Epithelial cell of proximal tubule (primary cell): ENCODE measurements around the gene SEPHS1. TPM values are rescaled to one million over a fixed set of nuclear protein-coding genes. Genes with fewer than 3 reads are reported as not detected.

ENCODE experiments used
- DNase-seq: peaks from one replicate; pipeline ENCODE4 v3.0.0-alpha.2; 2011; ENCODE audit warnings: low read depth
- H3K4me3 ChIP-seq: 2 replicates; pipeline ENCODE4 v1.5.1; 2011; ENCODE audit warnings: low read depth, mild to moderate bottlenecking, low read length
- total RNA-seq: library from RNA; depleted of rRNA; stranded (reverse); fragments of >200 nt; gene quantifications from 2 replicates; pipeline ENCODE4 v1.2.3, GENCODE V29; 2015
- TF ChIP-seq, protein P1 (sequence below): conservative IDR thresholded peaks from 2 replicates; pipeline ENCODE4 v1.5.1; 2012; ENCODE audit warnings: low read depth, mild to moderate bottlenecking, low read length

Gene SEPHS1
- total RNA-seq, 1 donor from 2014 or later = 38.2 TPM

DNA sequence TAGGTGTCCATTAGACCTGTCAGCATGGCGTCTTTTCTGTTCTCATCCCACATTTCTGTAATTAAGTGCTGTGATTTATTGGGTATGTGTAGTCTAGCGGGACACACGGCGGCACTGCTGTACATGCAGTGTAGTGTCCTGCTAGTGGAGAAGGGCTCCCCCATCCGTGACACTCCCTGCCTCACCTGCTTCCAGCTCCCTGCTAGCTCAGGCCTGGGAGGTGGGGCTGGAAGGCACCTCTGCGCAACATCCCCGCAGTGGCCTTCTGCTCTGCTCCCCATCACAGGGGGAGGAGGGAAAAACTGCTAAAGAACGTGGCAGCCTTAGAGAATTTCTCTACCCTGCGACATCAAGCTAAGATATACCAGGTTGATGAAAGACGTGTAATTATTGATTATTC lies 19.5 kb downstream of the SEPHS1 start:
- TF ChIP-seq, protein P1, sequence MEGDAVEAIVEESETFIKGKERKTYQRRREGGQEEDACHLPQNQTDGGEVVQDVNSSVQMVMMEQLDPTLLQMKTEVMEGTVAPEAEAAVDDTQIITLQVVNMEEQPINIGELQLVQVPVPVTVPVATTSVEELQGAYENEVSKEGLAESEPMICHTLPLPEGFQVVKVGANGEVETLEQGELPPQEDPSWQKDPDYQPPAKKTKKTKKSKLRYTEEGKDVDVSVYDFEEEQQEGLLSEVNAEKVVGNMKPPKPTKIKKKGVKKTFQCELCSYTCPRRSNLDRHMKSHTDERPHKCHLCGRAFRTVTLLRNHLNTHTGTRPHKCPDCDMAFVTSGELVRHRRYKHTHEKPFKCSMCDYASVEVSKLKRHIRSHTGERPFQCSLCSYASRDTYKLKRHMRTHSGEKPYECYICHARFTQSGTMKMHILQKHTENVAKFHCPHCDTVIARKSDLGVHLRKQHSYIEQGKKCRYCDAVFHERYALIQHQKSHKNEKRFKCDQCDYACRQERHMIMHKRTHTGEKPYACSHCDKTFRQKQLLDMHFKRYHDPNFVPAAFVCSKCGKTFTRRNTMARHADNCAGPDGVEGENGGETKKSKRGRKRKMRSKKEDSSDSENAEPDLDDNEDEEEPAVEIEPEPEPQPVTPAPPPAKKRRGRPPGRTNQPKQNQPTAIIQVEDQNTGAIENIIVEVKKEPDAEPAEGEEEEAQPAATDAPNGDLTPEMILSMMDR = no peak
- no peak for DNase-seq
- H3K4me3 ChIP-seq = no peak overlapping the region

DNA sequence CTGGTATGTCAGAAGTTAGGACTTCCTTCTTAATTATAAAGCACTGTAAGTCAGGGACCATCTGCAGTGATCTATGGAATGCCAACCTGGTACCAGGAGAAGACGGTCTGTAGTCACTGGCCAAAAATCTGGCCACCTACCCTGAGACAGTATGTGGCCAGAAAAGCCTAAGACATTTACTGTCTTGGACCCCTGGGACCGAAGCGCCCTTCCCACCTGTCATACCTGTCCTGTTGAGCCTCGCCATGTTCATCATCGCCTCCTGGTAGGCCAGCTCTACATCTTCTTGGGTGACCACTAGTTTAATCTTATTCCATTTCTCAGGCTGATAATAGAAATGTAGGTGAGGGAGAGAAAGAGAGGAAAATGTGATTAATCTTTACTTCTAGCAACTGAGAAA lies 20.0 kb downstream of the SEPHS1 start:
- TF ChIP-seq, protein P1 = no peak
- H3K4me3 ChIP-seq = no peak overlapping the region
- no peak for DNase-seq

DNA sequence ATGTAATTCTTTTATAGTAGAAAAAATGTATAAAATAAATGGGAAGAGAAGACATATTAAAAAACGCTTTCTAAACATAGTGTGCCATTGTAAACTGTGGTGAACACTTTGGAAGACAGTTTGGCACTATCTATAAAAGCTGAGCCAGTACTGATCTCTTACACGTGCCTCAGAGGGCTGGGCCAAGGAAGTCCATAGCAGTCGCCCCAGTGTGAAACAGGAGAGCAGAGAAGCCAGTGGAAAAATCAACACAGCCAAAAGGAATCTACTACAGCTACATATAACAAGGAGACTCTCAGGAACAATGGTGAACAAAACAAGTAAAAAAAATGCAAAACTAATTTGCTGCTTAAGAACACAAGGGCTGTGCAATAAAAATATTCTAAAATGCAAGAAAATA lies 20.6 kb downstream of the SEPHS1 start:
- DNase-seq = no peak
- no peak overlapping the region for H3K4me3 ChIP-seq

DNA sequence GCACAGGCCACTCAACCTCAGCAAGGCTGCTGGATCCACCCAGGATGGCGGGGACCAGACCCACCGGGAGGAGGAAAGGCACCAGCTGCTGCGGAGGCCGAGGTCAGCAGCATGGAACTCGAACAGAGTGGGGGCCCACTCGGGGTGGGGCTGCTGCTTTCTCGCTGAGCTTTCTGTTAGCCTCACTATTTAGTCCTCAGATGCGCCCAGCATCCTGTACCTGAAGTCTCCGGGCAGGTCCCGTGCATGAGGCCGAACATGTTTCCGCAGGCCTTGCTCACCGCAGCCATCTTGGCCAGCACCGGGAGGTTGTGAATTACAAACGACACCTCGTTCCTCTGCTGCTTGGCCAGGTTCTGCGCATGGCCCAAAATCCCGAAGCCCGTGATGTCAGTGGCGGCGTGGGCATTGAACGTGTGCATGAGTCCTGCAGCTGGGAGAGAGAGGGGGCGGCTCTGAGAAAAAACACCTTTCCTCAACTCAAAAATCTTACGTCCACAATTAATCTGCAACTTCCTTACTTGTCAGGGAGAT lies 25.4 kb downstream of the SEPHS1 start:
- no peak for DNase-seq
- no peak overlapping the region for H3K4me3 ChIP-seq
- TF ChIP-seq, protein P1 = no peak

More for the DNA sequence above, 20.6 kb downstream of the SEPHS1 start:
- TF ChIP-seq, protein P1 = no peak

DNA sequence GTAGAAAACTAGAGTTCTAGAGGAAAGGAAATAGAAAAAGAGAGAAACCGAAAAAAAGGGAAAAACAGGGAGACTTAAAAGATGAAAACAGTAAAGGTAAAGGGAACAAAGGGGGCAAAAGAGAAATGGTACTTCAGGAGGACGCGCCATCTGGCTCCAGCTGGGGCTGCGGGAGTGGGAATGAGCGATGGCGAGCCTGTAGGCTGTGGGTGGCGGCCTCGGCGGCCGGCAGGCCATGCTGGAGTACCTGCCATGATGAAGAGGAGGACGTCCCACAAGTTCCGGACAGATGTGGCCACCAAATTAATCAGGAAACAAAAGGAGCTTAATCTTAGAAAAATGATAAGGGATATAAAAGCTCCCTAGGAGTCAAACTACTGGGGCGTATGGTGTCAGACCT lies 26.5 kb downstream of the SEPHS1 start:
- TF ChIP-seq, protein P1 = no peak
- DNase-seq = no peak
- no peak overlapping the region for H3K4me3 ChIP-seq

DNA sequence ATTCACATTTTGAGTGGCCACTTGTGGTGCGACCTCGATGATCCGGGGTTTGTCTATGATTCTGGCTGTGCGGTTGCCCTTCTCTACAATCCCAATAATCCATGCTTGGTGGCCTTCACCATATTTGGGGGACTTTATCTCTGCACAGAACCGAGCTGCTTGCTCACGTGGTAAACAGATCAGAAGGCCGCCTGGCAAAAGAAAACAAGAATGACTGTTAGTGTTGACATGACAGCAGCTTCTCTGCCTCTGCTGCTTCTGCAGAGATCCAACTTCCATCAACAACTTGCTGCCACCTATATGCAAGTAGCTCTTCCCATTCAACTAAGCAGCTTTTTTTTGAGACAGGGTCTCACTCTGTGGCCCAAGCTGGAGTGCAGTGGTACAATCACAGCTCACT lies 28.9 kb downstream of the SEPHS1 start:
- no peak for DNase-seq
- no peak overlapping the region for H3K4me3 ChIP-seq
- TF ChIP-seq, protein P1 = no peak

DNA sequence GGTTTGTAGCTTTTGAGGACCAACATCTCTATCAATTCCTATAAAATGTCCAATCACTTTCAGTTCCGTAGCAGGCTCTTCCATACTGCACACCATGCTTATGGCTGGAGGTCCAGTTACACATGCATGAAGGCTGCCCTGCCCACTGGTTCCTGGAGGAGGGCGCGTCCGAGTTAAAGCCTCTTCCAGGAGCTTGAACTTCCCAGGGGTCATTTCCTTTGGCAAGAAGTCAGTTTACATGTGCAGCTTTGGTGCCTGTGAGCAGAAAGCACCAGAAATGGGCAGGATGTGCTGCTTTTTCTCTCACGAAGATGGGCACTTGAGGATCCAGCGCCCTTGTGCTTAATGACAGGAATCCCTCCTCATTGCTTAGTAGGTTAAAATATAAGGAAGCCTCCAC lies 30.6 kb downstream of the SEPHS1 start:
- no peak overlapping the region for H3K4me3 ChIP-seq
- TF ChIP-seq, protein P1 = no peak

More for the DNA sequence above, 30.6 kb downstream of the SEPHS1 start:
- no peak for DNase-seq
